Esophagus muscularis mucosa (tissue), 4 donors: Measurements from ENCODE around the gene TMX1. TPM values are rescaled to one million over a fixed set of nuclear protein-coding genes. Genes with fewer than 3 reads are reported as not detected.
A peak's percentile ranks its signal among the peaks of the same experiment; 100 is the strongest.

Experiments
- DNase-seq: peaks from one replicate; pipeline ENCODE4 v3.0.0-alpha.2; 2017; ENCODE audit errors: extremely low spot score
- H3K27ac ChIP-seq, 4 donors: fragments of 200-600 bp; sonication (generic); replicated peaks in 1 of 4; 1 replicate in 3 of 4; 2 replicates in 1 of 4; pipeline ENCODE4 v1.5.1; 2016 to 2019; ENCODE audit warnings: mild to moderate bottlenecking in 1 of 4
- H3K27me3 ChIP-seq, 4 donors: fragments of 200-600 bp; sonication (generic); one replicate each; pipeline versions ENCODE4 v1.5.1 to v1.6.0; 2016 to 2019
- H3K36me3 ChIP-seq, 4 donors: fragments of 200-600 bp; sonication (generic); one replicate each; pipeline ENCODE4 v1.5.1; 2016 to 2019
- H3K4me1 ChIP-seq, 4 donors: fragments of 200-600 bp; sonication (generic); one replicate each; pipeline ENCODE4 v1.5.1; 2016 to 2019
- H3K4me3 ChIP-seq, 4 donors: fragments of 200-600 bp; sonication (generic); 1 replicate in 2 of 4; 2 replicates in 2 of 4; pipeline ENCODE4 v1.5.1; 2016 to 2019; ENCODE audit warnings: mild to moderate bottlenecking in 4 of 4, moderate library complexity in 1 of 4
- H3K9me3 ChIP-seq, 4 donors: fragments of 200-600 bp; sonication (generic); 1 replicate in 3 of 4; 2 replicates in 1 of 4; pipeline ENCODE4 v1.5.1; 2016 to 2019
- CTCF ChIP-seq, 3 experiments: fragments of 200-600 bp in 2 of 3; fragments of 450-650 bp in 1 of 3; sonication (generic) in 2 of 3; IDR thresholded peaks; one replicate each; pipeline ENCODE4 v1.5.1; 2017 to 2019; ENCODE audit warnings: antibody characterized with exemption in 3 of 3, mild to moderate bottlenecking in 2 of 3, moderate library complexity in 1 of 3
- EP300 ChIP-seq: sonication (generic); formaldehyde crosslinking; IDR thresholded peaks from one replicate; pipeline ENCODE4 v1.6.1; 2017; ENCODE audit warnings: antibody characterized with exemption
- POLR2A ChIP-seq: fragments of 450-650 bp; IDR thresholded peaks from one replicate; pipeline ENCODE4 v1.6.1; 2017; ENCODE audit warnings: antibody characterized with exemption, moderate library complexity, mild to moderate bottlenecking, low read depth
- POLR2AphosphoS5 ChIP-seq, 2 donors: sonication (generic); formaldehyde crosslinking; IDR thresholded peaks; one replicate each; pipeline ENCODE4 v1.6.1; 2017; ENCODE audit warnings: antibody characterized with exemption in 2 of 2
- WGBS: methylation state at CpG from one replicate; pipeline ENCODE4 v1.1.5; 2018; 5-methylcytosine and 5-hydroxymethylcytosine counted together
- intact Hi-C: fragments of 100-400 bp; cut with DNase I; formaldehyde crosslinking; loops from one replicate; pipeline ENCODE4 v1.15.1; 2023
- small RNA-seq, 3 donors: library from RNA; depleted of rRNA; stranded (forward); fragments of <200 nt; gene quantifications; one replicate each; pipeline ENCODE3, GENCODE V24; 2016
- total RNA-seq, 4 donors: library from RNA; depleted of rRNA; stranded (reverse); fragments of >200 nt; gene quantifications; one replicate each; pipeline versions ENCODE4 v1.1.0 to v1.2.1, GENCODE V29; 2016

The TMX1 gene
- total RNA-seq, 4 donors from 2014 or later, result 17.6 to 24.1 (median 22.6) TPM

- Histone ChIP-seq H3K9me3 (no peaks in the 10 kb centered on the region), H3K4me3 (no peak overlapping the region), H3K4me1 (peaks cover 7 to 34% (median 28%) of the 10 kb centered on the region in 4 donors), H3K36me3 (no peaks in the 10 kb centered on the region), H3K27me3 (no peaks in the 10 kb centered on the region), H3K27ac (no peak overlapping the region)
- TF ChIP-seq CTCF (IDR thresholded peaks at IDR 0.05) (no peak), POLR2A (no peak), EP300 (no peak), POLR2AphosphoS5 (IDR thresholded peaks at IDR 0.05) (no peak)
- WGBS, result 74% methylated on average over 3 of the region's 3 CpGs
- no peak for DNase-seq
- intact Hi-C loops, result no loop called here
These were observed 62.4 kb downstream of the TMX1 start for GRCh38 chr14:51302295-51303030.

GRCh38 chr14:51304438-51304837 is 64.4 kb downstream of the TMX1 start:
- TF ChIP-seq POLR2A, result no peak
- TF ChIP-seq EP300, result no peak
- no peak for TF ChIP-seq POLR2AphosphoS5 (IDR thresholded peaks at IDR 0.05)
- no peak for TF ChIP-seq CTCF (IDR thresholded peaks at IDR 0.05)
- peak; percentile 24 for DNase-seq
- Histone ChIP-seq H3K4me1 (peaks cover 5 to 24% (median 16%) of the 10 kb centered on the region in 4 donors), H3K36me3 (no peaks in the 10 kb centered on the region), H3K27me3 (no peaks in the 10 kb centered on the region), H3K9me3 (no peaks in the 10 kb centered on the region), H3K4me3 (no peak overlapping the region), H3K27ac (no peak overlapping the region)
- intact Hi-C loops, result no loop called here
- 71% methylated on average over 5 of the region's 5 CpGs for WGBS

- Histone ChIP-seq H3K4me1 (peaks cover 3 to 19% (median 11%) of the 10 kb centered on the region in 4 donors), H3K4me3 (no peak overlapping the region), H3K9me3 (no peaks in the 10 kb centered on the region), H3K27ac (no peak overlapping the region), H3K27me3 (no peaks in the 10 kb centered on the region), H3K36me3 (no peaks in the 10 kb centered on the region)
- WGBS, result 67% methylated on average over 4 of the region's 4 CpGs
- intact Hi-C loops, result no loop called here
- no peak for TF ChIP-seq CTCF (IDR thresholded peaks at IDR 0.05)
- TF ChIP-seq POLR2AphosphoS5 (IDR thresholded peaks at IDR 0.05), result no peak
- no peak for TF ChIP-seq POLR2A
- no peak for TF ChIP-seq EP300
- DNase-seq, result peak; percentile 39
These were observed 64.9 kb downstream of the TMX1 start for GRCh38 chr14:51304941-51305340.

GRCh38 chr14:51305751-51306150 is 65.7 kb downstream of the TMX1 start:
- no peaks in the 10 kb centered on the region for H3K9me3 ChIP-seq
- TF ChIP-seq CTCF (IDR thresholded peaks at IDR 0.05) (no peak), POLR2AphosphoS5 (IDR thresholded peaks at IDR 0.05) (no peak), EP300 (no peak), POLR2A (no peak)
- no peak overlapping the region for H3K27ac ChIP-seq
- intact Hi-C loops, result no loop called here
- H3K27me3 ChIP-seq, result no peaks in the 10 kb centered on the region
- no peak overlapping the region for H3K4me3 ChIP-seq
- no peaks in the 10 kb centered on the region for H3K36me3 ChIP-seq
- WGBS, result 92% methylated on average over 1 of the region's 1 CpG
- peaks cover 11 to 27% (median 19%) of the 10 kb centered on the region in 4 donors for H3K4me1 ChIP-seq
- DNase-seq, result no peak

Small RNA genes lying within 50 kb of the gene (small RNA-seq; reads per million reads assigned to genes)
- gene RF00019 (0 reads per million in 3 donors), gene RF00156 (0 reads per million in 3 donors)

Other genes with a start within 250 kb of the TMX1 start
- gene TRIM9, start 145.1 kb upstream of the TMX1 start, total RNA-seq, result 1 to 10 TPM in 1 of 4 donors, under 1 TPM in 3; 0.58 to 1.7 (median 0.76) TPM